NB4 (cell line): Measurements from ENCODE around the gene ACSS2.

Experiments used
- CTCF ChIP-seq: IDR thresholded peaks from one replicate; pipeline ENCODE4 v1.5.1; 2012; ENCODE audit warnings: low read depth, low read length
- POLR2A ChIP-seq: IDR thresholded peaks from 2 replicates; pipeline ENCODE4 v1.6.1; 2011; ENCODE audit warnings: mild to moderate bottlenecking; ENCODE audit not compliant: insufficient read length; ENCODE audit errors: extremely low read depth
- TF ChIP-seq, protein P1 (sequence below): IDR thresholded peaks from 2 replicates; pipeline ENCODE4 v1.6.1; 2011; ENCODE audit warnings: low read depth, low read length

DNA sequence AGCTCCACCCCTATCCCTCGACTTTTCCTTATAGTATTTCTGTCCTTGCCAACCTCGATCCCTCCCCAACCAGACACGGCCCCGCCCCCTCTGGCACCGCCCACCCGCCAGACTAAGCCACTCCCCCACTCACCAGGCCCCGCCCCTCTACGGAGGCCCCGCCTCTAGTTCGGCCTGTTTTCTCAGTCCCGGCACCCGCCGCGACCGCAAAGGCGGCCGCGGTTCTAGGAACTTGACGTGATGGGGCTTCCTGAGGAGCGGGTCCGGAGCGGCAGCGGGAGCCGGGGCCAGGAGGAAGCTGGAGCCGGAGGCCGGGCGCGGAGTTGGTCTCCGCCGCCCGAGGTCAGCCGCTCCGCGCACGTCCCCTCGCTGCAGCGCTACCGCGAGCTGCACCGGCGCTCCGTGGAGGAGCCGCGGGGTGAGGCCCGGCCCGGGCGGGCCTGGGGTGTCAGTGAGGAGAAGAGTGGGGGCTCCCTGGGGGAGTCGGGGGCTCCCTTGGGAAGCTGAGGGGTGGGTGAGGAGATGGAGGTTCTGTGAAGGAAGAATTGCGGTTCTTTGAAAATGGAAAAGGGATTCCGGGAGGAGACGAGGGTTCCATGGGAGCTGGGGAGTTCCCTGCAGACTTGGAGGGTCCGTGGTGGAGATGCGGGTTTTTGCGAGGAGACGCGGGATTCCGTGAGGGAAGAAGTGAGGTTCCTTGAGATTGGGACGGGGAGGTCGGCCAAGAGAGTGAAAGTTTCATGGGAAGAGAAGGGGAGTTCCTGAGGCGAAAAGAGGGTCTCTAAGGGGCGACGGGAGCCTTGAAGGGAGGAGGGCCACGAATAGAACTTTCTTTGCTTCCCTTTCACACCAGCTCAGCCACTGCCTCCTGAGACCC lies at the start of gene ACSS2:
- TF ChIP-seq CTCF (no peak), POLR2A (peak; percentile 48)
- TF ChIP-seq, protein P1, sequence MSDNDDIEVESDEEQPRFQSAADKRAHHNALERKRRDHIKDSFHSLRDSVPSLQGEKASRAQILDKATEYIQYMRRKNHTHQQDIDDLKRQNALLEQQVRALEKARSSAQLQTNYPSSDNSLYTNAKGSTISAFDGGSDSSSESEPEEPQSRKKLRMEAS = no peak
